ENCODE measurements around the gene XKR7.

XKR7 gene

GRCh38 chr20:32050851-32051556 lies 83.1 kb downstream of the XKR7 start:
- DNase-seq = no peak

GRCh38 chr20:32051720-32052089 lies 83.8 kb downstream of the XKR7 start:
- DNase-seq = no peak

GRCh38 chr20:32052090-32052777 lies 84.3 kb downstream of the XKR7 start, which contains the start of gene HCK:
HCK (plus strand) TSS chr20:32052242.
- DNase-seq = no peak

GRCh38 chr20:32052778-32053362 lies 84.9 kb downstream of the XKR7 start:
- DNase-seq = no peak

Measured in NCI-H446 treated with DMSO at 0.1 percent for 48 hours (cell line).